Vagina (tissue), 2 donors: Measurements from ENCODE around the gene SH3BP5L.

Experiments used
- POLR2AphosphoS5 ChIP-seq, 2 donors: sonication (generic); formaldehyde crosslinking; IDR thresholded peaks; one replicate each; pipeline ENCODE4 v1.9.0; 2017; ENCODE audit warnings: antibody characterized with exemption in 2 of 2, mild to moderate bottlenecking in 2 of 2, low read depth in 1 of 2; ENCODE audit not compliant: insufficient read depth in 1 of 2
- TF ChIP-seq, protein P1 (sequence below), 3 experiments: fragments of 450-650 bp in 2 of 3; fragments of 200-600 bp in 1 of 3; sonication (generic) in 1 of 3; IDR thresholded peaks; one replicate each; pipeline ENCODE4 v1.5.1; 2017 to 2019; ENCODE audit warnings: antibody characterized with exemption in 3 of 3, mild to moderate bottlenecking in 2 of 3, moderate library complexity in 2 of 3

DNA sequence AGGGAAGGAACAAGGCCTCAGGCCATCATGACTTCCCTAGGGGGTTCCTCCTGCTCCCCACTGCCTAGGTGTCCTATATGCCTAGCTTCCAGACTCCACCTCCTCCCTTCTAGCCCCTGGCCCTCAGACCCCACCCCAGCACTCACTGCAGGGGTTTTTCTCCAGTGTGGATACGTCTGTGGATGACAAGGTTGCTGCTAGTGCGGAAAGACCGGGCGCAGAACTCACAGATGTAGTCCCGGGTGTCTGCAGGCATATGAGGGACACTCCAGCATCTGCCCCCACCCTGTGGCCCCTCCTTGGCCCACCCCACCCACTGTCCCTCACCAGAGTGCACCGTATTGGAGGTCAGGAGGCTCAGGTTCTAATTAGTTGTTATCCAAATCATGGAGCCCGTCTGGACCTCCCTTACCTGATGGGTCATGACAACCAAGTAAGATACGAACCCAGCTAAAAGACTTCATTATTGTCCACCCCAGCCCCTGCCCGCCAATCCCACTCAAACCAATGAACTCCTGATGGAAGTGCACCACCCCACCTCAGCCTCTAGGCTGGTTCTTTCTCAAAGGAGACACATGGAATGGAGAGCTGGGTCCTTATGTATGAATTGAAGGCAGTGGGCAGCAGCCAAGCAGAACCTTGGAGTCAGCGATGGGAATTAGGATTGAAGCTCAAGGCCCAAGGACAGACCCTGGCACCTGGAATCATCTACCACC, 25.0 kb upstream of the SH3BP5L start:
- TF ChIP-seq, protein P1, sequence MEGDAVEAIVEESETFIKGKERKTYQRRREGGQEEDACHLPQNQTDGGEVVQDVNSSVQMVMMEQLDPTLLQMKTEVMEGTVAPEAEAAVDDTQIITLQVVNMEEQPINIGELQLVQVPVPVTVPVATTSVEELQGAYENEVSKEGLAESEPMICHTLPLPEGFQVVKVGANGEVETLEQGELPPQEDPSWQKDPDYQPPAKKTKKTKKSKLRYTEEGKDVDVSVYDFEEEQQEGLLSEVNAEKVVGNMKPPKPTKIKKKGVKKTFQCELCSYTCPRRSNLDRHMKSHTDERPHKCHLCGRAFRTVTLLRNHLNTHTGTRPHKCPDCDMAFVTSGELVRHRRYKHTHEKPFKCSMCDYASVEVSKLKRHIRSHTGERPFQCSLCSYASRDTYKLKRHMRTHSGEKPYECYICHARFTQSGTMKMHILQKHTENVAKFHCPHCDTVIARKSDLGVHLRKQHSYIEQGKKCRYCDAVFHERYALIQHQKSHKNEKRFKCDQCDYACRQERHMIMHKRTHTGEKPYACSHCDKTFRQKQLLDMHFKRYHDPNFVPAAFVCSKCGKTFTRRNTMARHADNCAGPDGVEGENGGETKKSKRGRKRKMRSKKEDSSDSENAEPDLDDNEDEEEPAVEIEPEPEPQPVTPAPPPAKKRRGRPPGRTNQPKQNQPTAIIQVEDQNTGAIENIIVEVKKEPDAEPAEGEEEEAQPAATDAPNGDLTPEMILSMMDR (IDR thresholded peaks at IDR 0.05): no peak
- TF ChIP-seq POLR2AphosphoS5 (IDR thresholded peaks at IDR 0.05; ENCODE audit: insufficient read depth in 1 of 2, low read depth in 1 of 2): no peak
